GM19455 (cell line): ENCODE measurements around the gene JMJD4.
"Not testable (repeated sequence)": the region's sequence is repeated elsewhere in the genome, so short reads cannot be mapped to it uniquely, and the experiment has no call there.

Experiments used
- ATAC-seq: cut with Tn5 transposase; IDR thresholded peaks from one replicate; pipeline ENCODE4 v1.9.1; 2021; ENCODE audit not compliant: unreplicated experiment

Gene JMJD4

DNA sequence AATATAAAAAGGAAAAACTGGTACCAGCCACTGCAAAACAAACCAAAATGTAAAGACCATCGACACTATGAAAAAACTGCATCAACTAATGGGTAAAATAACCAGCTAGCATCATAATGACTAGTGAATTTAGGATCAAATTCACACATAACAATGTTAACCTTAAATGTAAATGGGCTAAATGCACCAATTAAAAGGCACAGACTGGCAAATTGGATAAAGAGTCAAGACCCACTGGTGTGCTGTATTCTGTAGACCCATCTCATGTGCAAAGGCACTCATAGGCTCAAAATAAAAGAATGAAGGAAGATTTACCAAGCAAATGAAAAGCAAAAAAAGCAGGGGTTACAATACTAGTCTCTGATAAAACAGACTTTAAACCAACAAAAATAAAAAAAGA, 33.5 kb downstream of the JMJD4 start:
- ATAC-seq, result not testable (repeated sequence)

GRCh38 chr1:227697321-227697864, 37.7 kb downstream of the JMJD4 start:
- ATAC-seq, result no peak

DNA sequence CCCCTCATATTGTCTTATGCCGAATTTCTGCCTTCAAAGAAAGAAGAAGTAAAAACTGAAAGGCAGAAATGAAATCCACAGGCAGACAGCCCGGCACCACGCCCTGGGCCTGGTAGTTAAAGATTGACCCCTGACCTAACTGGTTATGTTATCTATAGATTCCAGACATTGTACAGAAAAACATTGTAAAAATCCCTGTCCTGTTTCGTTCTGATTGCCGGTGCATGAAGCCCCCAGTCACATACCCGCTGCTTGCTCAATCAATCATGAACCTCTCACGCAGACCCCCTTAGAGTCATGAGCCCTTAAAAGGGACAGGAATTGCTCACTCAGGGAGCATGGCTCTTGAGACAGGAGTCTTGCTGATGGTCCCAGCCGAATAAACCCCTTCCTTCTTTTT, 49.3 kb downstream of the JMJD4 start:
- no peak for ATAC-seq
